Rectal smooth muscle tissue (tissue), 1 donor: Measurements from ENCODE around the gene CLEC12A.
"Not testable (repeated sequence)": the region's sequence is repeated elsewhere in the genome, so short reads cannot be mapped to it uniquely, and the experiment has no call there.

Source experiments
- H3K27ac ChIP-seq: one replicate; pipeline ENCODE4 v1.7.0; 2013; ENCODE audit warnings: low read depth, low read length, inconsistent platforms
- H3K27me3 ChIP-seq: one replicate; pipeline ENCODE4 v1.7.0; 2013; ENCODE audit warnings: low read length; ENCODE audit not compliant: control insufficient read depth, insufficient read depth
- H3K36me3 ChIP-seq: one replicate; pipeline ENCODE4 v1.7.0; 2013; ENCODE audit warnings: low read length; ENCODE audit not compliant: control insufficient read depth, insufficient read depth
- H3K4me1 ChIP-seq: one replicate; pipeline ENCODE4 v1.7.0; 2013; ENCODE audit warnings: low read length; ENCODE audit not compliant: control insufficient read depth, insufficient read depth
- H3K4me3 ChIP-seq: one replicate; pipeline ENCODE4 v1.7.0; 2013; ENCODE audit warnings: low read length
- H3K9ac ChIP-seq: one replicate; pipeline ENCODE4 v1.7.0; 2013; ENCODE audit warnings: low read length

CLEC12A gene

DNA sequence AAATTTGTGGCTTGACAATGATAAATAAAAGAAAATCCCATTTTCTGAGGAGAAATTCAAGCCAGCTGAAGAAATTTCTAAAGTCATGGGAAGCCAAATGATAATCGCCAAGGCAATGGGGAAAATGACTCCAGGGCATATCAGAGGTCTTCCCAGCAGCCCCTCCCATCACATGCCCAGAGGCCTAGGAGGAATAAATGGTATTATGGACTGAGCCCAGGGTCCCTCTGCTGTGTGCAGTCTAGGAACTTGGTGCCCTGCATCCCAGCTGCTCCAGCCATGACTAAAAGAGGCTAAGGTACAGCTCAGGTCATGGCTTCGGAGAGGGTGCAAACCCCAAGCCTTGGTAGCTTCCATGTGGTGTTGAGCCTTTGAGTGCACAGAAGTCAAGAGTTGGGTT, 4.4 kb downstream of the CLEC12A start:
- no peaks in the 10 kb centered on the region for H3K27me3 ChIP-seq
- no peak overlapping the region for H3K9ac ChIP-seq
- no peaks in the 10 kb centered on the region for H3K4me1 ChIP-seq
- no peak overlapping the region for H3K4me3 ChIP-seq
- H3K27ac ChIP-seq = no peak overlapping the region
- no peaks in the 10 kb centered on the region for H3K36me3 ChIP-seq

DNA sequence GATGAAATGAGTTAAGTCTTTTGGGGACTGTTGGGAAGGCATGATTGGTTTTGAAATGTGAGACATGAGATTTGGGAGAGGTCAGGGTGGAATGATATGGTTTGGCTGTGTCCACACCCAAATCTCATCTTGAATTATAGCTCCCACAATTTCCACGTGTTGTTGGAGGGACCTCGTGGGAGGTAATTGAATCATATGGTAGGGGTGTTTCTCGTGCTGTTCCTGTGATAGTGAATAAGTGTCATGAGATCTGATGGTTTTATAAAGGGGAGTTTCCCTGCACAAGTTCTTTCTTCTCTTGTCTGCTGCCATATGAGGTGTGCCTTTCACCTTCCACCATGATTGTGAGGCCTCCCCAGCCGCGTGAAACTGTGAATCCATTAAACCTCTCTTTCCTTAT, 5.4 kb downstream of the CLEC12A start:
- H3K27me3 ChIP-seq, H3K4me1 ChIP-seq, H3K27ac ChIP-seq, H3K9ac ChIP-seq, H3K4me3 ChIP-seq, H3K36me3 ChIP-seq: not testable (repeated sequence)

DNA sequence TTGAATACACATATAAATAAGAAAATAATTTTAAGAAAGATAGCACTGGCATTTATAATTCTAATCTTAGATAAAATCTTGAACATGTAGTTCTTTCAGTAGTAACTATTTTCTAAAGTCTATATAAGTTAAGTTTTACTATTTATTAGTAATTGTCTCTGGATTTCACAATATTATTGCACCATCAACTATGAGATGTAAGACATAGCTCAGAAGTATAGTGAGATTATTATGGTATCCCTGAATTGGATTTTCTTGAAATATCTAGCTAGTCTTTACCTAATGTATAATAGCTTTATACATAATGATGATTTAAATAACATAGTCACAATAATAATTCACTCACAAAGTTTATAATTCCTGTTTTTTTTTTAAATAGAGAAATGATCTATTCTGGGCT, 6.7 kb downstream of the CLEC12A start:
- H3K9ac ChIP-seq = no peak overlapping the region
- no peaks in the 10 kb centered on the region for H3K36me3 ChIP-seq
- no peak overlapping the region for H3K27ac ChIP-seq
- H3K4me3 ChIP-seq = no peak overlapping the region
- H3K27me3 ChIP-seq = no peaks in the 10 kb centered on the region
- no peaks in the 10 kb centered on the region for H3K4me1 ChIP-seq

DNA sequence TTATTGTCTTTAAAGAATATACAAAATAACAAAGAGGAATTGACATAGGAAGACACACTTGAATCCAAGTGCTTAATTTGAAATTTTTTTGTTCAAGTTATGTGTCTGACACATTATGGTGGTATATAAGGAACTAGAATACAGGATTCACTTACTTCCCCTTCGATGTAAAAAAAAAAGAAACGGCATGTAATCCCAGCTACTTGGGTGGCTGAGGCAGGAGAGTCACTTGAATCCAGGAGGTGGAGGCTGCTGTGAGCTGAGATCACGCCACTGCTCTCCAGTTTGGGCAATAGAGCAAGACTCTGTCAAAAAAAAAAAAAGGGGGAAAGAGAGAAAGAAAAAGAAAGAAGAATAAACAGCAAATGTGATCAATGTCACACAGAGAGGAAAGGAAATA, 8.9 kb downstream of the CLEC12A start:
- Histone ChIP-seq H3K27ac (no peak overlapping the region), H3K4me1 (no peaks in the 10 kb centered on the region), H3K9ac (no peak overlapping the region), H3K27me3 (no peaks in the 10 kb centered on the region), H3K36me3 (no peaks in the 10 kb centered on the region), H3K4me3 (no peak overlapping the region)

- Histone ChIP-seq H3K27me3 (no peaks in the 10 kb centered on the region), H3K9ac (no peak overlapping the region), H3K36me3 (no peaks in the 10 kb centered on the region), H3K4me1 (no peaks in the 10 kb centered on the region), H3K27ac (no peak overlapping the region), H3K4me3 (no peak overlapping the region)
Observed at GRCh38 chr12:9991876-9992275, 20.7 kb downstream of the CLEC12A start.

DNA sequence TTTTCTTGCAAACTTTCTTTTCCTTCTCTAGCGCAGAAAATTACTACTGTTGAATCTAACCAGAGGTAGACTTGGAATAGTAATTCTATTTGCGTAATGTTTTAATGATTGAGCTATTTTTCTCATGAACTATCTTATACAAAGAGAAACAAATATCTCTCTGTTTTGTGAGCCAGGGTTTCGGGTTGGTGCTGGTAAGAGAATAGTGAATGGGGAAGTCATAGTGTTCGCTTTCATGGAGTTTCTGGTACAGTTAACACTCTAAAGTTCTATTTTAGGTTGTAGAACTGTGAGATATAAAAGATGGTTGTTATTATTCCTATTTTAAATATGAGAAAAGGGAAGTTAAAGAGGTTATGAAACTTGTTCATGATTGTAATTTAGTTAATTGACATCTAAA, 21.1 kb downstream of the CLEC12A start:
- H3K9ac ChIP-seq = no peak overlapping the region
- H3K36me3 ChIP-seq = no peaks in the 10 kb centered on the region
- H3K27ac ChIP-seq = no peak overlapping the region
- H3K4me3 ChIP-seq = no peak overlapping the region
- no peaks in the 10 kb centered on the region for H3K27me3 ChIP-seq
- no peaks in the 10 kb centered on the region for H3K4me1 ChIP-seq

DNA sequence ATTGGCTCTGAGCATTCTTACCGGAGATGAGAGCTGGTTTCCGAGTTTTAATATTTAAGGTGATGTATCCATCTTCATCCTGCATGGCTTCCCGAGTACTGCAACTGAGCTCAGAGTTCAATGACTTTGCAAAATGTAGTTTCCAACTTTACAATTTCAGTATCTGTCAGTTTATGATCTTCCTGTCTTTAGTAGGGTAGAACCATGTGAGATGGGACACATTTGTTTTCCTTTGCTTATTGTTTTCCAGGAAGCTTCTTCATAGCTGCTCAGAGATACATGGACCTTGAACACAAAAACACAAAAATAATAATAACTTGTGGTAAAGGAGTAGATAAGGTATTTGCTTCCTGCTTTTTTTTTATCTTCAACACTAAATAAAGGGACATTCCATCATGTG, 27.8 kb downstream of the CLEC12A start, which contains the start of gene CLEC1B:
Gene CLEC1B (minus strand): TSS at position 106 of the 400 bp plus-strand sequence. CDS start 21 bp downstream, at position 85.
- H3K27ac ChIP-seq = no peak within 1 kb of the TSS
- no peak within 1 kb of the TSS for H3K4me3 ChIP-seq
- no peaks in the 10 kb centered on the region for H3K27me3 ChIP-seq
- no peaks in the 10 kb centered on the region for H3K4me1 ChIP-seq
- H3K36me3 ChIP-seq = no peaks in the 10 kb centered on the region
- no peak within 1 kb of the TSS for H3K9ac ChIP-seq

- H3K27ac ChIP-seq = no peak overlapping the region
- no peak overlapping the region for H3K9ac ChIP-seq
- no peaks in the 10 kb centered on the region for H3K27me3 ChIP-seq
- H3K4me3 ChIP-seq = no peak overlapping the region
- H3K36me3 ChIP-seq = no peaks in the 10 kb centered on the region
- no peaks in the 10 kb centered on the region for H3K4me1 ChIP-seq
Observed at GRCh38 chr12:10001171-10001776, 30.1 kb downstream of the CLEC12A start.

DNA sequence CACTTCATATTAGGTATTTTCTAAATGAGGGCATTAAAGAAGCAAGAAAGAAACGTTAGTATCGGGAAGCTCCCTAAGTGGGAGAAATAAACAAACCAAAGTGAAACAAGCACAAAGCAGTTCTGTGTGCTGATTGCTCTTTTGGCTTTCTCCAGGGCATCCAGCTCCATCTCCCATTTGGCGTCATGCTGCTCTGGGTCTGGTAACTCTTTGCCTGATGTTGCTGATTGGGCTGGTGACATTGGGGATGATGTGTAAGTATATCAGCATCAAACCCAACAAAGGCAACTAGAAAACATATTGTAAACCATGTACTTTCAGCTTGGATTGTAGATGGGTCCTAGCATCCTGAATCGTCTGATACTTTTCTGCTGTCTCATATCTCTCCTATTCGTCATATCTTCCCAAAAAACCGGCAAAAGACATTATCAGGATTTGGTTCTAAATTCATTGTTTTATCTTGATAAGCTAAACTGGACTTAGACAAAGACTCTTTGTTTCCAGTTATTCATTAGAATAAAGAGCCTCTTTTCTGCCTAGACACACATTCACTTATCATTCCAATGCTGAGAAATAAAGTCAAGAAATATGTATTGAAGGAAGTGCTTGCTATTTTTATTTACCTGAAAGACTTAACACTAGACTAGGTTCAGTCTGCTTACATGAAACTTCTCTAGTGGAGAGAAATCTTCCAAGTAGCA, 41.6 kb downstream of the CLEC12A start:
- Histone ChIP-seq H3K27me3 (no peaks in the 10 kb centered on the region), H3K4me3 (no peak overlapping the region), H3K36me3 (no peaks in the 10 kb centered on the region), H3K9ac (no peak overlapping the region), H3K27ac (no peak overlapping the region), H3K4me1 (no peaks in the 10 kb centered on the region)

GRCh38 chr12:10015450-10015849, 44.2 kb downstream of the CLEC12A start:
- H3K4me1 ChIP-seq = no peaks in the 10 kb centered on the region
- H3K36me3 ChIP-seq = no peaks in the 10 kb centered on the region
- H3K9ac ChIP-seq = no peak overlapping the region
- H3K27me3 ChIP-seq = no peaks in the 10 kb centered on the region
- H3K4me3 ChIP-seq = no peak overlapping the region
- H3K27ac ChIP-seq = no peak overlapping the region

- H3K36me3 ChIP-seq = no peaks in the 10 kb centered on the region
- H3K4me3 ChIP-seq = no peak overlapping the region
- no peaks in the 10 kb centered on the region for H3K4me1 ChIP-seq
- H3K9ac ChIP-seq = no peak overlapping the region
- H3K27ac ChIP-seq = no peak overlapping the region
- H3K27me3 ChIP-seq = no peaks in the 10 kb centered on the region
Observed at GRCh38 chr12:10016881-10017280, 45.7 kb downstream of the CLEC12A start.

GRCh38 chr12:10018386-10018785, 47.2 kb downstream of the CLEC12A start:
- H3K27ac ChIP-seq = peak overlapping the region; percentile 45
- no peak overlapping the region for H3K9ac ChIP-seq
- H3K4me1 ChIP-seq = no peaks in the 10 kb centered on the region
- H3K27me3 ChIP-seq = no peaks in the 10 kb centered on the region
- H3K36me3 ChIP-seq = no peaks in the 10 kb centered on the region
- H3K4me3 ChIP-seq = no peak overlapping the region

DNA sequence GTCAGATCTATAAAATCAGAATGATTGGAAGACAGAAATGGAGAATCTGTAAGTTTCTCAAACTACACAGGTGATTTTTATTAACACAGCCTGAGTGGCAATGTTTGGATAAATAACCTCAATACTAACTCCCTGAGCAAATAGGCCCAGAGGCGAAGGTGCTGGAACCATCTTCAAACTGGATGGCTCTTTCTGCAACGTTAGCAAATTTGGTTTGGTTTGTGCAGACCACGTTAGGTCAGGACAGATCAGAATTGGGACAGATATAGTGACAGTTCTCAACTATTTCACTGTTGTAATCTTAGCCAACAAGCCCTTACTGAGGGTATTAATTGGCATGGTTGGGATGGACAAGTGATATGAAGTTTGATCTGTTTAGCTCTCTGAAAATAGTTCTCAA, 50.1 kb downstream of the CLEC12A start:
- H3K27me3 ChIP-seq = no peaks in the 10 kb centered on the region
- no peak overlapping the region for H3K27ac ChIP-seq
- no peaks in the 10 kb centered on the region for H3K4me1 ChIP-seq
- no peak overlapping the region for H3K9ac ChIP-seq
- H3K36me3 ChIP-seq = no peaks in the 10 kb centered on the region
- H3K4me3 ChIP-seq = no peak overlapping the region
